Measurements from ENCODE around the gene LMO3. TPM values are rescaled to one million over a fixed set of nuclear protein-coding genes. Genes with fewer than 3 reads are reported as not detected.
A peak's percentile ranks its signal among the peaks of the same experiment; 100 is the strongest.

The LMO3 gene
- total RNA-seq, 4 donors from 2014 or later: 49.1 to 174 (median 111) TPM

- Histone ChIP-seq H3K4me3 (peak overlapping the region; percentile 61 to 77), H3K36me3 (no peaks in the 10 kb centered on the region), H3K9me3 (no peaks in the 10 kb centered on the region), H3K27ac (peak overlapping the region in 3 of 4 donors; percentile 83 to 89 (median 89)), H3K27me3 (no peaks in the 10 kb centered on the region), H3K4me1 (peaks cover 0 to 35% (median 0%) of the 10 kb centered on the region in 3 donors)
- ATAC-seq: no peak
- 29 to 75% methylated on average over 3 of the region's 3 CpGs for WGBS, 2 donors (ENCODE audit: low coverage in 1 of 2)
- TF ChIP-seq POLR2A (IDR thresholded peaks at IDR 0.05): no peak
- TF ChIP-seq EP300 (IDR thresholded peaks at IDR 0.05): no peak
- no peak for TF ChIP-seq CTCF (IDR thresholded peaks at IDR 0.05)
- no peak for TF ChIP-seq POLR2AphosphoS5 (IDR thresholded peaks at IDR 0.05)
Observed at GRCh38 chr12:16603916-16604575, 1.9 kb downstream of the LMO3 start.

GRCh38 chr12:16603260-16603915 lies 2.6 kb downstream of the LMO3 start:
- TF ChIP-seq POLR2A (IDR thresholded peaks at IDR 0.05) (no peak), POLR2AphosphoS5 (IDR thresholded peaks at IDR 0.05) (no peak), CTCF (IDR thresholded peaks at IDR 0.05) (no peak), EP300 (IDR thresholded peaks at IDR 0.05) (no peak)
- H3K9me3 ChIP-seq: no peaks in the 10 kb centered on the region
- H3K4me3 ChIP-seq: peak overlapping the region; percentile 61 to 77
- peak overlapping the region; percentile 65 to 89 (median 86) for H3K27ac ChIP-seq
- H3K4me1 ChIP-seq: peaks cover 0 to 29% (median 0%) of the 10 kb centered on the region in 3 donors
- no peaks in the 10 kb centered on the region for H3K36me3 ChIP-seq
- ATAC-seq: no peak
- 62 to 91% methylated on average over 5 of the region's 5 CpGs for WGBS, 2 donors (ENCODE audit: low coverage in 1 of 2)
- H3K27me3 ChIP-seq: no peaks in the 10 kb centered on the region

- Histone ChIP-seq H3K4me3 (peak overlapping the region; percentile 0 to 14), H3K36me3 (no peaks in the 10 kb centered on the region), H3K27ac (peak overlapping the region; percentile 65 to 89 (median 86)), H3K9me3 (no peaks in the 10 kb centered on the region), H3K27me3 (no peaks in the 10 kb centered on the region), H3K4me1 (peaks cover 0 to 19% (median 0%) of the 10 kb centered on the region in 3 donors)
- ATAC-seq: no peak
- 53 to 64% methylated on average over 2 of the region's 2 CpGs for WGBS, 2 donors (ENCODE audit: low coverage in 1 of 2)
- TF ChIP-seq POLR2A (IDR thresholded peaks at IDR 0.05): no peak
- no peak for TF ChIP-seq CTCF (IDR thresholded peaks at IDR 0.05)
- no peak for TF ChIP-seq EP300 (IDR thresholded peaks at IDR 0.05)
- no peak for TF ChIP-seq POLR2AphosphoS5 (IDR thresholded peaks at IDR 0.05)
Observed at GRCh38 chr12:16602412-16602811, 3.5 kb downstream of the LMO3 start.

GRCh38 chr12:16600525-16600924 lies 5.4 kb downstream of the LMO3 start:
- Histone ChIP-seq H3K9me3 (no peaks in the 10 kb centered on the region), H3K36me3 (no peaks in the 10 kb centered on the region), H3K27me3 (no peaks in the 10 kb centered on the region), H3K27ac (peak overlapping the region; percentile 56 to 89 (median 78)), H3K4me1 (peaks cover 0 to 7% (median 0%) of the 10 kb centered on the region in 3 donors), H3K4me3 (peak overlapping the region in 1 of 2 donors; percentile 3)
- ATAC-seq: no peak
- 63 to 88% methylated on average over 5 of the region's 5 CpGs for WGBS, 2 donors (ENCODE audit: low coverage in 1 of 2)
- TF ChIP-seq POLR2A (IDR thresholded peaks at IDR 0.05): no peak
- no peak for TF ChIP-seq POLR2AphosphoS5 (IDR thresholded peaks at IDR 0.05)
- TF ChIP-seq CTCF (IDR thresholded peaks at IDR 0.05): no peak
- TF ChIP-seq EP300 (IDR thresholded peaks at IDR 0.05): no peak
